CD4-positive, CD25-positive, alpha-beta regulatory T cell (primary cell): ENCODE measurements around the gene RPTN. TPM values are rescaled to one million over a fixed set of nuclear protein-coding genes. Genes with fewer than 3 reads are reported as not detected.
A peak's percentile ranks its signal among the peaks of the same experiment; 100 is the strongest.
"Not testable (repeated sequence)": the region's sequence is repeated elsewhere in the genome, so short reads cannot be mapped to it uniquely, and the experiment has no call there.

Experiments
- ATAC-seq, 2 donors: fragments of 150-1000 bp; cut with Tn5 transposase; one replicate each; pipeline ENCODE4 v1.10.0; 2021; ENCODE audit warnings: low read depth in 2 of 2, moderate number of reproducible peaks in 2 of 2, moderate library complexity in 1 of 2
- DNase-seq, 3 donors: peaks; one replicate each; pipeline versions ENCODE4 v3.0.0 to v3.0.0-alpha.2; 2012 to 2022; ENCODE audit warnings: mixed read lengths in 1 of 3
- H3K27ac ChIP-seq: one replicate; pipeline ENCODE4 v1.7.0; 2013; ENCODE audit warnings: mild to moderate bottlenecking, low read length; ENCODE audit not compliant: insufficient read depth, poor library complexity, severe bottlenecking
- H3K27me3 ChIP-seq: one replicate; pipeline ENCODE4 v1.7.0; 2013; ENCODE audit warnings: low read length; ENCODE audit not compliant: control insufficient read depth, insufficient read depth
- H3K36me3 ChIP-seq: one replicate; pipeline ENCODE4 v1.7.0; 2013; ENCODE audit warnings: mild to moderate bottlenecking, low read length, moderate library complexity; ENCODE audit not compliant: control insufficient read depth, insufficient read depth
- H3K4me1 ChIP-seq: 2 replicates; pipeline ENCODE4 v1.7.0; 2013; ENCODE audit warnings: mild to moderate bottlenecking, low read length; ENCODE audit not compliant: insufficient read depth, control insufficient read depth, poor library complexity, severe bottlenecking
- H3K4me3 ChIP-seq: one replicate; pipeline ENCODE4 v1.7.0; 2013; ENCODE audit warnings: low read depth, mild to moderate bottlenecking, low read length, moderate library complexity
- H3K9me3 ChIP-seq, 2 experiments: 1 replicate in 1 of 2; 2 replicates in 1 of 2; pipeline ENCODE4 v1.7.0; 2013; ENCODE audit warnings: low read length in 2 of 2, mild to moderate bottlenecking in 1 of 2, moderate library complexity in 1 of 2; ENCODE audit not compliant: control insufficient read depth in 2 of 2
- H3K27ac Mint-ChIP-seq, 3 donors: one replicate each; pipeline ENCODE4 v1.8.0; 2020 to 2022; ENCODE audit warnings: mild to moderate bottlenecking in 3 of 3, mixed read lengths in 3 of 3, moderate library complexity in 2 of 3
- H3K27me3 Mint-ChIP-seq: one replicate; pipeline ENCODE4 v1.8.0; 2022; ENCODE audit warnings: mild to moderate bottlenecking, mixed read lengths
- H3K36me3 Mint-ChIP-seq: one replicate; pipeline ENCODE4 v1.8.0; 2020; ENCODE audit warnings: mixed read lengths
- H3K4me1 Mint-ChIP-seq, 4 donors: one replicate each; pipeline ENCODE4 v1.8.0; 2020 to 2022; ENCODE audit warnings: mixed read lengths in 4 of 4, mild to moderate bottlenecking in 1 of 4
- H3K4me3 Mint-ChIP-seq, 4 donors: one replicate each; pipeline ENCODE4 v1.8.0; 2020 to 2022; ENCODE audit warnings: mild to moderate bottlenecking in 4 of 4, mixed read lengths in 4 of 4, moderate library complexity in 3 of 4
- H3K9me3 Mint-ChIP-seq, 7 donors: one replicate each; pipeline ENCODE4 v1.8.0; 2020 to 2022; ENCODE audit warnings: mixed read lengths in 7 of 7, mild to moderate bottlenecking in 3 of 7, moderate library complexity in 2 of 7
- polyA plus RNA-seq, 4 donors: library from polyadenylated mRNA; unstranded; fragments of 300-500 nt; fragmentation: Illumina TruSeq; gene quantifications; one replicate each; pipeline ENCODE4 v1.2.3, GENCODE V29; 2021
- total RNA-seq: library from RNA; stranded (reverse); gene quantifications from one replicate; pipeline ENCODE4 v1.2.3, GENCODE V29; 2022

RPTN gene
- total and polyA plus RNA-seq, 5 donors from 2014 or later: not detected

DNA sequence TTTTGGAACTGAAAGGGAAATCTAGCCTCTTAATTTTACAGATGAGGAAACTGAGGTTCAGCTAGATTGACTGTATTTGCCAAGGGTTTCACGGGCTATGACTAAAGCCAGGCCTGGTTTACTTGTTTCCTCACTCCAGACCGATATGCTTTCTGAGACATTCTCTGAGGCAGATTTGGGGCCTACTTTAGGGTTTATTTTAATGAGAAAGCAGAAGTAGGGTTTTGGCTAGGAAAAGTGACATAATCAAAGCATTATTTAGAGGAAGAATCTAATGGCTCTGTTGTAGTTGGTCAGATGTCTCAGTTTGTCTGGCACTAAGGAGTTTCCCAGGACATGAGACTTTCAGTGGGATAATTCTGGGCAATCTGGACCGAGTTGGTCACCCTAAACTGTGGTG is 1.5 kb upstream of the RPTN start:
- Mint-ChIP-seq H3K4me3 (no peak overlapping the region), H3K27ac (no peak overlapping the region), H3K9me3 (peaks cover 0 to 1% (median 0%) of the 10 kb centered on the region in 7 donors), H3K4me1 (peaks cover under 1 to 3% (median 2%) of the 10 kb centered on the region in 4 donors), H3K36me3 (no peaks in the 10 kb centered on the region), H3K27me3 (no peaks in the 10 kb centered on the region)
- Histone ChIP-seq H3K27ac (no peak overlapping the region), H3K36me3 (no peaks in the 10 kb centered on the region), H3K9me3 (no peaks in the 10 kb centered on the region), H3K27me3 (no peaks in the 10 kb centered on the region), H3K4me3 (no peak overlapping the region), H3K4me1 (no peaks in the 10 kb centered on the region)
- DNase-seq (no peak), ATAC-seq (no peak)

- peaks cover 1% of the 10 kb centered on the region for H3K36me3 Mint-ChIP-seq
These were observed 5.0 kb downstream of the RPTN start for GRCh38 chr1:152153996-152154395.

DNA sequence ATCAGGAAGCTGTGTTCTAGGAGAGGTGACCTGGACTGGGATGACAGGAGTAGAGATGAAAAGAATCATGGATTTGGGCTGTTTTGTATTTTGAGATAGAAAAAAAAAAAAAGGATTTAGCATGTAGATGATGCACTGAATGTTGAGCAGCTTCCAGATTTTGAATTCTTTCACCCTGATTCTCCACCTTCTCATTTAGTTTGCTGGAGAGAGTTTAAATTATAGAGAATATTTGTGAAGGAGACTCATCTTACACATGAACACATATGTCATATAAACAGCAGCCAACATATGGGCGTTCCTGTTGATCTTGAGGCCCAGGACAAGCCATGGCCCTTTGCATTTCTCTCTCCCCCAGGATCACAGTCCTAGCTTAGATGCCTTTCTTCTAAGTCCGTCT is 7.4 kb downstream of the RPTN start:
- Mint-ChIP-seq H3K36me3 (peaks cover 4% of the 10 kb centered on the region), H3K27me3 (no peaks in the 10 kb centered on the region), H3K27ac (peak overlapping the region in 1 of 3 donors; percentile 2), H3K4me3 (no peak overlapping the region), H3K9me3 (peaks cover 0 to 20% (median 10%) of the 10 kb centered on the region in 7 donors), H3K4me1 (peaks cover 13 to 24% (median 21%) of the 10 kb centered on the region in 4 donors)
- H3K27me3 ChIP-seq: no peaks in the 10 kb centered on the region
- peaks cover 17% of the 10 kb centered on the region for H3K4me1 ChIP-seq
- H3K9me3 ChIP-seq: peaks cover 15 to 25% of the 10 kb centered on the region in 2 experiments
- no peak for ATAC-seq
- H3K27ac ChIP-seq: no peak overlapping the region
- DNase-seq: no peak
- no peaks in the 10 kb centered on the region for H3K36me3 ChIP-seq
- no peak overlapping the region for H3K4me3 ChIP-seq

More at GRCh38 chr1:152153996-152154395, 5.0 kb downstream of the RPTN start:
- Mint-ChIP-seq H3K27ac (peak overlapping the region in 2 of 3 donors; percentile 70 to 91), H3K4me1 (peaks cover 13 to 24% (median 21%) of the 10 kb centered on the region in 4 donors), H3K27me3 (no peaks in the 10 kb centered on the region), H3K4me3 (peak overlapping the region in 3 of 4 donors; percentile 1 to 75 (median 42)), H3K9me3 (peaks cover 0 to 6% (median 2%) of the 10 kb centered on the region in 7 donors)
- DNase-seq (peak in 2 of 3 donors; percentile 8 to 64), ATAC-seq (peak; percentile 72 to 84)
- Histone ChIP-seq H3K4me1 (peaks cover 17% of the 10 kb centered on the region), H3K27ac (peak overlapping the region; percentile 33), H3K36me3 (no peaks in the 10 kb centered on the region), H3K4me3 (peak overlapping the region; percentile 67), H3K9me3 (peaks cover 0 to 9% of the 10 kb centered on the region in 2 experiments), H3K27me3 (no peaks in the 10 kb centered on the region)

DNA sequence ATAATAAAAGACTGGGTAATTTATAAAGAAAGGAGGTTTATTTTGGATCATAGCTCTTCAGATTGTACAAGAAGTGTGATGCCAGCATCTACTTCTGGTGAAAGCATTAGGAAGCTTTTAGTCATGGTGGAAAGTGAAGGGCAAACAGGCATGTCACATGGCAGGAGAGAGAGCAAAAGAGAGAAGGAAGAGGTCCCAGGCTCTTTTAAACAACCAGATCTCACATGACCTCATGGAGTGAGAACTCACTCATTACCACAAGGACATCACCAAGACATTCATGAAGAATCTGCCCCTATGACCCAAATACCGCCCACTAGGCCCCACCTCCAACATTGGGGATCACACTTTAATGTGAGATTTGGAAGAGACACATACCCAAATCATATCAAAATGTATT is 10.0 kb downstream of the RPTN start:
- Mint-ChIP-seq H3K36me3 (peaks cover 4% of the 10 kb centered on the region), H3K9me3 (peaks cover 1 to 28% (median 15%) of the 10 kb centered on the region in 7 donors), H3K27ac (no peak overlapping the region), H3K4me3 (no peak overlapping the region), H3K27me3 (no peaks in the 10 kb centered on the region), H3K4me1 (peaks cover 4 to 15% (median 12%) of the 10 kb centered on the region in 4 donors)
- no peak for DNase-seq
- Histone ChIP-seq H3K4me3 (no peak overlapping the region), H3K27ac (no peak overlapping the region), H3K9me3 (peaks cover 15 to 25% of the 10 kb centered on the region in 2 experiments), H3K27me3 (no peaks in the 10 kb centered on the region), H3K36me3 (no peaks in the 10 kb centered on the region), H3K4me1 (peaks cover 8% of the 10 kb centered on the region)
- no peak for ATAC-seq

- H3K36me3 Mint-ChIP-seq: peaks cover 4% of the 10 kb centered on the region
- no peaks in the 10 kb centered on the region for H3K4me1 ChIP-seq
- H3K4me1 Mint-ChIP-seq: peaks cover 0 to 5% (median 5%) of the 10 kb centered on the region in 4 donors
- H3K9me3 Mint-ChIP-seq: peaks cover 1 to 28% (median 15%) of the 10 kb centered on the region in 7 donors
- no peak overlapping the region for H3K27ac ChIP-seq
- no peak for ATAC-seq
- no peak overlapping the region for H3K27ac Mint-ChIP-seq
- no peak overlapping the region for H3K4me3 Mint-ChIP-seq
- no peaks in the 10 kb centered on the region for H3K27me3 ChIP-seq
- H3K4me3 ChIP-seq: no peak overlapping the region
- no peaks in the 10 kb centered on the region for H3K27me3 Mint-ChIP-seq
- peaks cover 15 to 25% of the 10 kb centered on the region in 2 experiments for H3K9me3 ChIP-seq
- H3K36me3 ChIP-seq: no peaks in the 10 kb centered on the region
- DNase-seq: no peak
These were observed 11.0 kb downstream of the RPTN start for GRCh38 chr1:152148051-152148450.

DNA sequence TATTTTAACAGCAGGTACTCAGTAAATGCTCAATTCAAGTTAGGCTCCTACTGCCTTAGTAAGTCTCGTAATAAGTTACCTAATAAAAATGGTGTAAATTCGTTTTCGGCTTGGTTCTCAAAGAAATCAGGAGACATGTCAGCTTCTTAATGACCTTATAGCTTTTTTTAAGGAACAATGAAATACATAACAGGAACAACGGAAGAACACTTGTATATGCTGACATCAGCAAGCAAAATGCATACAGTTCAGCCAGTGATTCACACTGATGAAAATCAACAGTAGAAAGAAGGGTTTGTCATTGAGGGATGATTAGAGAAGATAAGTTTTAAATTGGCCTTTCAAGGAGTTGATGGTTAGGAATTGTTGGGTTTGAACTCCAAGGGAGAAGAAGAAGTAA is 13.3 kb downstream of the RPTN start:
- H3K27ac Mint-ChIP-seq: no peak overlapping the region
- H3K4me1 Mint-ChIP-seq: no peaks in the 10 kb centered on the region

GRCh38 chr1:152144674-152145183 is 14.3 kb downstream of the RPTN start:
- H3K4me1 ChIP-seq, H3K4me3 ChIP-seq, H3K4me3 Mint-ChIP-seq, H3K27ac ChIP-seq, H3K36me3 ChIP-seq, H3K4me1 Mint-ChIP-seq, H3K27ac Mint-ChIP-seq, DNase-seq, H3K36me3 Mint-ChIP-seq, ATAC-seq: not testable (repeated sequence)
- Histone ChIP-seq H3K9me3 (peaks cover 15 to 24% of the 10 kb centered on the region in 2 experiments), H3K27me3 (peaks cover 12% of the 10 kb centered on the region)
- Mint-ChIP-seq H3K27me3 (peaks cover 18% of the 10 kb centered on the region), H3K9me3 (peaks cover 1 to 27% (median 14%) of the 10 kb centered on the region in 7 donors)

More for the DNA sequence above, 13.3 kb downstream of the RPTN start:
- no peak for DNase-seq
- Histone ChIP-seq H3K4me3 (no peak overlapping the region), H3K27me3 (peaks cover 8% of the 10 kb centered on the region), H3K36me3 (no peaks in the 10 kb centered on the region), H3K27ac (no peak overlapping the region), H3K4me1 (no peaks in the 10 kb centered on the region), H3K9me3 (peaks cover 15 to 25% of the 10 kb centered on the region in 2 experiments)
- ATAC-seq: no peak
- Mint-ChIP-seq H3K27me3 (peaks cover 13% of the 10 kb centered on the region), H3K4me3 (no peak overlapping the region), H3K9me3 (peaks cover 1 to 28% (median 15%) of the 10 kb centered on the region in 7 donors), H3K36me3 (peaks cover 4% of the 10 kb centered on the region)
